ENCODE data around the gene FNDC3B.

DNA sequence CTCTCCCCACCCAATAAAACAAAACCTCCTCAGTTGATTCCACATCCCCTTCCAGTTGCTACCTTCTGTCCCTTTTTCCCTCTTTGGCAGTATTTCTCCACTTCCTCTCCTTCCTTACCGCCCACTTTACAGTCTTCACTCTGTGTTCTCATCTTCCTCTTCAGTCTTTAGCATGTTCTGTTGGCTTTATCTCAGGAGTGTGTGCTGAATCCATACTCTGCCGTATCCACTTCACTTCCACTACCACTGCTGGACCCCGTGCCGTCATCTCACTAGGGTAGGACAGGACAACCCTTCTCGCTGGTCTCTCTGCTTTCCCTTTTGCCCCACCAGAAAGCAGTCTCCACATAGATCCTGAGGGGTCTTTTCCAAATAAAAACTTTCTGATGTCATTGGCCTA lies 74.3 kb downstream of the FNDC3B start:
- TF ChIP-seq, protein P1, sequence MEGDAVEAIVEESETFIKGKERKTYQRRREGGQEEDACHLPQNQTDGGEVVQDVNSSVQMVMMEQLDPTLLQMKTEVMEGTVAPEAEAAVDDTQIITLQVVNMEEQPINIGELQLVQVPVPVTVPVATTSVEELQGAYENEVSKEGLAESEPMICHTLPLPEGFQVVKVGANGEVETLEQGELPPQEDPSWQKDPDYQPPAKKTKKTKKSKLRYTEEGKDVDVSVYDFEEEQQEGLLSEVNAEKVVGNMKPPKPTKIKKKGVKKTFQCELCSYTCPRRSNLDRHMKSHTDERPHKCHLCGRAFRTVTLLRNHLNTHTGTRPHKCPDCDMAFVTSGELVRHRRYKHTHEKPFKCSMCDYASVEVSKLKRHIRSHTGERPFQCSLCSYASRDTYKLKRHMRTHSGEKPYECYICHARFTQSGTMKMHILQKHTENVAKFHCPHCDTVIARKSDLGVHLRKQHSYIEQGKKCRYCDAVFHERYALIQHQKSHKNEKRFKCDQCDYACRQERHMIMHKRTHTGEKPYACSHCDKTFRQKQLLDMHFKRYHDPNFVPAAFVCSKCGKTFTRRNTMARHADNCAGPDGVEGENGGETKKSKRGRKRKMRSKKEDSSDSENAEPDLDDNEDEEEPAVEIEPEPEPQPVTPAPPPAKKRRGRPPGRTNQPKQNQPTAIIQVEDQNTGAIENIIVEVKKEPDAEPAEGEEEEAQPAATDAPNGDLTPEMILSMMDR (conservative IDR thresholded peaks at IDR 0.05; ENCODE audit: low read depth, low read length): no peak
- TF ChIP-seq EZH2 (IDR thresholded peaks at IDR 0.05; ENCODE audit: low read length, unreplicated experiment): no peak
